ENCODE results near the gene CHMP3.

The CHMP3 gene

GRCh38 chr2:86482034-86482433 lies 81.2 kb downstream of the CHMP3 start:
- TF ChIP-seq GATA1 (IDR thresholded peaks at IDR 0.05; ENCODE audit: low read depth, low read length): no peak
- TF ChIP-seq POLR2A (IDR thresholded peaks at IDR 0.05; ENCODE audit: low read length): no peak
- no peak for DNase-seq

DNA sequence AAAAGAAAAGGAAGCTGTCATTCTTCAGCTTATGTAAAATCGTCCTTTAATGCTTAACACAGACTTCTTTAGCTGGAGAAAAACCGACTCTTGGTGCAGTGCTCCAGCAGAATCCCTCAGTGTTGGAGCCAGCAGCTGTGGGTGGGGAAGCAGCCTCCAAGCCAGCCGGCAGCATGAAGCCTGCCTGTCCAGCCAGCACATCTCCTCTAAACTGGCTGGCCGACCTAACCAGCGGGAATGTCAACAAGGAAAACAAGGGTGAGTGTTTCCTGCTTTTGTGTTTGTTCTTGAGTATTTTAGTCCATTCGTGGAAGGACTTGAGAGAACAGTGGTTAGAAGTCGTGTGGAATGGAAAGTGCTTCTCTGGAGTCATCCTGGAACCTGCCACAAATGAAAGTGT lies 83.1 kb downstream of the CHMP3 start:
- DNase-seq: no peak

DNA sequence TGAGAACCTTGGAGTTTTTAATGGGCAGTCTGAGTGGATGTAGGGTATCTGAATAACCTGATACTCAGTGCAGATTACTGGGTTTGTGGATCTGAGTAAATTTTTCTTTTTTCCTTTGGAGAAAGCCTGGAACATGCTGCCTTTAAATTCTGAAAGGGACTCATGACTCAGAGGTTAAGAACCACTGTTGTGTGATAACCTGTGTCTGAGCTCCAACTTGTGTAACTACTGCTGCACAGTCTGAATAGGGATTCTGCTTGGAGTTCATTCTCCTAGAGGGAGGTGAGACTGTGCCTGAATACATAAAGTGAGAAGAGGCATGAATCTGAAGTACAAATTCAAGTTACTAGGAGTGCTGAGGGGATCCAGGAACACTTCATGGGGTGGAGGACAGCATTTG lies 85.9 kb downstream of the CHMP3 start:
- TF ChIP-seq GATA1 (IDR thresholded peaks at IDR 0.05; ENCODE audit: low read depth, low read length): no peak
- TF ChIP-seq POLR2A (IDR thresholded peaks at IDR 0.05; ENCODE audit: low read length): no peak
- DNase-seq: no peak

More for the DNA sequence above, 83.1 kb downstream of the CHMP3 start:
- no peak for TF ChIP-seq POLR2A (IDR thresholded peaks at IDR 0.05; ENCODE audit: low read length)
- no peak for TF ChIP-seq GATA1 (IDR thresholded peaks at IDR 0.05; ENCODE audit: low read depth, low read length)

GRCh38 chr2:86476918-86477317 lies 86.3 kb downstream of the CHMP3 start:
- DNase-seq: peak in 1 of 2 experiments; percentile 10
- TF ChIP-seq GATA1 (IDR thresholded peaks at IDR 0.05; ENCODE audit: low read depth, low read length) (no peak), POLR2A (IDR thresholded peaks at IDR 0.05; ENCODE audit: low read length) (no peak)

DNA sequence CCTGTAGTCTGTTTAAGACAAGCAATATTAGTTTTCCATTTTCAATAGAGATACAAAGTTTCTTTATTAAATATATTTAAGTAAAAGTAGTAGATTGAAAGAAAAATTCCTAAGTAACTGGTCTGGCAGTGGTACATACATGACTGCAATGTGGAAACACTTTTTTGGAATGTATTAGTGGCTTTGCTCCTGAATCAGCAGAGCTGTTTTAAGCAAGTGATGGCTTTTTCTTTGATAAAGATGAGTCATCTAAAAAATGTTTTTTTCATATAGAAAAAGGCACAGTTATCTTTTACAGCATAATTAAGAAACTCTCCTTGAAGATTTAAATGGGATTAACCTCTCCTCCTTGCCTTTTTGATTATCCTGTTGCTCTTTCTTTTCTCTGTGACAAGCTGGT lies 87.2 kb downstream of the CHMP3 start:
- no peak for DNase-seq
- no peak for TF ChIP-seq POLR2A (IDR thresholded peaks at IDR 0.05; ENCODE audit: low read length)
- TF ChIP-seq GATA1 (IDR thresholded peaks at IDR 0.05; ENCODE audit: low read depth, low read length): no peak

DNA sequence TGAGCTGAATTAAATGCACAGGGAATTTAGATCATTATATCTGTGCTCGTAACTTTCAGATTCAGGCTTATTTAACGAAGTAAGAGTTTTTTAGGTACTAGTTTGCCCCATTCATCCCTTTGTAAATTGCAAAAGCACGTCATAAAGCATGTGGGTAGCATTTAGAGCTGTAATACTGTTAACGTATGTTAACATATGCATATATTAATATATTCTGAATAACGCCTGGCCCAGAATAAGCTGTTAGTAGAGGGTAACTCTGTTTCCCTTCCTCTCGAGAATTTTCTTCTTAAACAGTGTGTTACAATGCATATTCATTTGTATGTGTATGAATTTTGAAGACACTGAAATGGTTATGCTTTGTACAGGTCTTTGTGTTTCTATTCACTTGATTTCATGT lies 91.6 kb downstream of the CHMP3 start:
- no peak for DNase-seq
- TF ChIP-seq POLR2A (IDR thresholded peaks at IDR 0.05; ENCODE audit: low read length) (no peak), GATA1 (IDR thresholded peaks at IDR 0.05; ENCODE audit: low read depth, low read length) (no peak)

DNA sequence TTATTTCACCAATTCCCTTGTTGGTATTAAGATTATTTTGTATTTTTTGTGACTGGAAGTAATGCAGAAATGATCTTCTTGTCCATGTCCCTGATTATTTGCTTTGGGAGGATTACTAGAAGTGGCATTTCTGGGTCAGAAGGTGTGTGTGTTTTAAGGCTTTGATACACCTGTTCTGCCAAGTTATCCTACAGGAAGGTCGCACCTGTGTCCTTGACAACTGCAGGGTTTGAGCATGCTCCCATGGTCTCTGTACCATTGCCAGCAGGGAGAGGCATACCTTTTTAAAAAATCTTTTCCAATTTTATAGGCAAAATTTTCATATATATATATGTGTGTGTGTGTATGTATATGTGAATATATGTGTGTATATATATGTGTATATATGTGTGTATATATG lies 92.4 kb downstream of the CHMP3 start:
- DNase-seq: no peak
- TF ChIP-seq POLR2A (IDR thresholded peaks at IDR 0.05; ENCODE audit: low read length) (no peak), GATA1 (IDR thresholded peaks at IDR 0.05; ENCODE audit: low read depth, low read length) (no peak)

DNA sequence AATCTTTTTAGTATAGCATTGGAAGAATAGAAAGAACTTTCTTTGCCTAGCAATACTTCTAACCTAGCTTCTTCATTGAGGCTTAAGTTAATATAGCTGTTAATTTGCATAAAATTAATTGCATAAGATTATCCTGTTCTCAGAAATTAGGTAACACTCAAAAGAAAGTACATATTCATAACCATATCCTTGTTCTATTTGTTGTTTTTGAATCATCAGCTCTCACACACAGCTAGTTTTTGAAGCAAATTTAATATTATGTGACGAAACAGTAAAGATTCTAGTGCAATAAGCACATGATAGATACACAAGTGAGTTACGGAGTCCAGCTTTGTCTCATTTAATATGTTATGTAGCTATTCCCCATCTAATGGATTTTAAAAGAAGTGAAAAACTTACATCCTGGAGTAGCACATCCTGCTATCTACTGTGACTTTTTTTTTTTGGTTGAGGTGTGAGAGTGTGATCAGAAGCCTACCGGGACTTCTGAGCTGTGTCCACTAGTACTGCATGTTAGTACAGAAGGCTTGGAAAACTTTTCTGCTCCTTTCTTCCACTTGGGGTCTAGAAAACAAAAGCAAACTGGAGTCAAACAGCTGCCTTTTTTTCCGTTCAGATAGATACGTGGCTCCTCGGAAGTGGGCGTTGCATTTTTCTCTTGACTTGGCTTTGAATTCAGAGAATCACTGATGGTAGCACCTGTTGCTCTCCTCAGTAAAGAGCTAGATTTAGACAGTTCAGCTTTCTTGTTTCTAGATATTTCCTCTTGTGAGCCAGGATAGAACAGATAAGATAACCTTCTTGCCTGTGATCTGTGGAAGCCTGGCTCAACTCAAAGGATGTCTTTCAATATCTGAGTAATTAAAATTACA lies 94.8 kb downstream of the CHMP3 start:
- TF ChIP-seq POLR2A (IDR thresholded peaks at IDR 0.05; ENCODE audit: low read length) (no peak), GATA1 (IDR thresholded peaks at IDR 0.05; ENCODE audit: low read depth, low read length) (no peak)
- DNase-seq: no peak

GRCh38 chr2:86466306-86466705 lies 96.9 kb downstream of the CHMP3 start:
- TF ChIP-seq GATA1 (IDR thresholded peaks at IDR 0.05; ENCODE audit: low read depth, low read length) (no peak), POLR2A (IDR thresholded peaks at IDR 0.05; ENCODE audit: low read length) (no peak)
- no peak for DNase-seq

DNA sequence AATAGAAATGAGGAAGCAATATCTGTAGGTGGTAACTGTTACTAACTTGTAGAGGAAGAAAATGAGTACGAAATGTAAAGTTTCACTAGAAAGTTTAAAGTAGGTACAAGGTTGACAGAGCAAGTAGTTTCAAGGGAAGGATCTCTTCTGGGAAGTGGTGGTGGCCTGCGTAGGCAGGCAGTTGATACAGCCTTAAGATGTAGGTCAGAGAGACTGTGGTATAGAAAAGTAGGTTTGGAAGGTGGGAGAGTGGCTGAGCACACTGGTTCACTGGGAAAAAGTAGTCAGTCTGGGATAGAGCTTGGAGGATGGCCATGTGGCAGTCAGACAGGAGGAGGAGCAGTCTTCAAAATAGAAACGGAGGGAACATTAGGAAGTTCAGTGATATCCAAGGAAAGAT lies 98.6 kb downstream of the CHMP3 start:
- no peak for TF ChIP-seq POLR2A (IDR thresholded peaks at IDR 0.05; ENCODE audit: low read length)
- no peak for TF ChIP-seq GATA1 (IDR thresholded peaks at IDR 0.05; ENCODE audit: low read depth, low read length)
- DNase-seq: no peak

GRCh38 chr2:86461042-86461743 lies 102.0 kb downstream of the CHMP3 start:
- TF ChIP-seq GATA1 (IDR thresholded peaks at IDR 0.05; ENCODE audit: low read depth, low read length) (no peak), POLR2A (IDR thresholded peaks at IDR 0.05; ENCODE audit: low read length) (no peak)
- DNase-seq: no peak

- no peak for DNase-seq
- TF ChIP-seq GATA1 (IDR thresholded peaks at IDR 0.05; ENCODE audit: low read depth, low read length): no peak
Observed at GRCh38 chr2:86455181-86455580, 108.1 kb downstream of the CHMP3 start.

- DNase-seq: no peak
- TF ChIP-seq POLR2A (IDR thresholded peaks at IDR 0.05; ENCODE audit: low read length) (no peak), GATA1 (IDR thresholded peaks at IDR 0.05; ENCODE audit: low read depth, low read length) (no peak)
Observed at GRCh38 chr2:86454238-86454637, 109.0 kb downstream of the CHMP3 start.

DNA sequence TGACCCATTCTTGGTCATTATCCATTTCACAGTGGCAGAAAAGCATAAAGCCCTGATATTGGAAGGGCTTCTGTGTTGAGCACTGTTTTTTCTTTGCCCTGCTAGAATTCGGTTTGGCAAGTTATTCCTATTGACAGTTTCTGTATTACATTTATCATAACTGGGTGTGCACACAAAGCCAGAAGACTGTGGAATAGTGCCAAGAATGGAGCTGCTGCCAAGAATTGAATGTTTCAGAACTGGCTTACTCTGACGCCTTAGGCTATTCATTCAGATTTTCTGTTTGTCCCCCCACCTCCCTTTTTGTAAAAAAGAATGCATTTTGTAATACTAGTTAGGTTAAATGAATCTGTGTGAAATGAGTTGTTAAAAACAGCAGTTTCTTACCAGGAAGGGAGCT lies 109.4 kb downstream of the CHMP3 start:
- TF ChIP-seq POLR2A (IDR thresholded peaks at IDR 0.05; ENCODE audit: low read length): no peak
- no peak for TF ChIP-seq GATA1 (IDR thresholded peaks at IDR 0.05; ENCODE audit: low read depth, low read length)
- DNase-seq: peak; percentile 74 to 80
